T-helper 22 cell (primary cell): ENCODE measurements around the gene GLTP.

Experiments used
- DNase-seq: peaks from one replicate; pipeline ENCODE4 v3.0.0-alpha.2; 2020; ENCODE audit warnings: low read depth

GLTP gene

GRCh38 chr12:109842021-109842420, 38.3 kb downstream of the GLTP start:
- DNase-seq = no peak

DNA sequence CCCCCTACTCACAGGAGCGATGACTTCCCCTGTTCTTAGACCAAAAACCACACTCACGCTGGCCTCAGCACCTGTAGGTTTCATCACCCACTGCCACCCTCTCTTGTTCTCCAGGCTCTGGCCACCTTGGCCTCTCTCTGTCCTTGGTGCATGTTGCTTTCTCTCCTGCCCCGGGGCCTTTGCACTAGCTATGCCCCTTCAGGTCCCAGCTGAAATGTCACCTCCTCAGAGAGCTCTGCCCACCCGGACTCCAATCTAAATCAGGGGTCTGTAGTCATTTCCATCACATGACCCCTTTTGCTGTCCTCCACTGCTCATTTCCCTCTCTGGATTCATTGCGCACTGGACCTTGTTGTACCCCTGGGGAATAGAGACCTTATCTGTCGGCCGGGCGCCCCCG, 39.0 kb downstream of the GLTP start:
- DNase-seq = no peak

GRCh38 chr12:109840305-109841074, 39.9 kb downstream of the GLTP start:
- no peak for DNase-seq

DNA sequence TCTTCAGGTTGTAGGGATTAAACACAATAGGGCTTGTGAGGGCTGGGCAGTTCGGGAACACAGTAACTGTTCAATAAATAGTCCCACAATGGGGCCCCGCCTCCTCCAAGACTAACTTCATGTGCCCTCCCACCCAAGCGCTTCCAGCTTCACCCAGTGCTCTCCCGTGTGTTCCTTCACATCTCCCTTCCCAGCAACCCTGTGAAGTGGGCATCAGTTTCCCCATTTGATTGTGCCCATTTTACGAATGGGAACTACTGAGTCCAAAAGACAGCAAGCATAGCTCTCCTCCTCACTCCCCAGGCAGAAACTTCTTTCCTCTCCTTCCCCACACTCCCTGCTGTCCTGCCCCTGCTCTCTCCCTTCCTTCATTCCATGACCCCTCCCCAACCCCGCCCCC, 40.9 kb downstream of the GLTP start:
- no peak for DNase-seq

DNA sequence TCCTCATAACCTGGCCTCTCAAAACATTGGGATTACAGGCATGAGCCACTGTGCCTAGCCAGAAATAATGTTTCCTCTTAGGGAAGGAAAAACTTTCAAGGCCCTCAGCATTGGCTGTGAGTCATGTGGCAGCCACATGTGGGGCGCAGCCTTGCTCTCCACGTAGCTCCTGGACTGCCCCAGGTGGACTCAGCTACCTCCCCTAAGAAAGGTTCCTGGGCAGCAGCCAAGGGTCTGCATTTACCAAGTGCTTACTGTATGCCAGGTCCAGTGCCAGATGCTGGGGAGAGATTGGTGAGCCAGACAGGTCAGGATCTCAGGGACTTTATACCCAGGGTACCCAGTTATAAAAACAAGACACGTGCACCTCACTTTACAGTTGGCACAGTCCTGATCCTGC, 43.4 kb downstream of the GLTP start:
- no peak for DNase-seq

DNA sequence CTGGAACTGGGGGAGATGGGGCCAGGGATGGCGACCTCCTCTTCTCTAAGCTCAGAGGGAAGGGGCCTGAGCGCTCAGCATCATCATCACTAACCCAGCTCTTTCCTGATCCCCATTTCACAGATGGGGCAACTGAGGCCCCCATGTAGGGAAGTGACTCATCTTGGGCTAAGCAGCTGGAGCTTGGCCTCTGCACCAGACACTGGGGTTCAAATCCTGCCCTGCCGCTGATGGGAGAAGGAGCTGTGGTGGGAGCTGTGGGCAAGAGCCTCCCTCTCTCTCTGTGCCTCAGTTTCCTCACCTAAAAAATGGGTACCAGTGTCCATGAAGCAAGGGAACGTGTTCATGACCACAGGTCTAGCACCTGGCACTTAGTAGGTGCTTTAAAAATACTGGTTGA, 44.5 kb downstream of the GLTP start:
- no peak for DNase-seq

GRCh38 chr12:109833307-109834189, 46.8 kb downstream of the GLTP start, which contains the start of gene TRPV4:
Gene TRPV4 (minus strand): TSS chr12:109833398. CDS start chr12:109814796, 18,602 bp downstream.
- DNase-seq = no peak

GRCh38 chr12:109832541-109833306, 47.6 kb downstream of the GLTP start:
- DNase-seq = no peak

GRCh38 chr12:109831929-109832328, 48.4 kb downstream of the GLTP start:
- no peak for DNase-seq

GRCh38 chr12:109831365-109831764, 49.0 kb downstream of the GLTP start:
- no peak for DNase-seq

DNA sequence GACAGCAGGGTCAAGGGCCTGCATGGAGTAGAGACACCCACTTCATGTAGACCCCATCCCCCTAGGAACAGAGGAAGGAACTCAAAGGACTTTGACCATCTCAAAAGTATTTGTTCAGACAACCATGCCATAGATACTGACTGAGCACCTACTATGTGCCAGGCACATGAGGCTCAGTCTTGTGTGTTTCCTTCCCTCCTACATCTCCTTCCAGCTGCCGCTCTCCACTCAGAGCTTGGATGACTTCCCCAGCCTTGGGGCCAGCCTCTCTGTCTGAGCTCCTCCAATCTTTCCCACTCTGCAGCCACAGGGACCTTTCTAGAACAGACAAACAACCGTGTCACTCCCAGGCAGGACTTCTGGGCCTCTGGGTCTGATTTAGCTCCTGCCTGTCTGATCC, 49.6 kb downstream of the GLTP start:
- no peak for DNase-seq

DNA sequence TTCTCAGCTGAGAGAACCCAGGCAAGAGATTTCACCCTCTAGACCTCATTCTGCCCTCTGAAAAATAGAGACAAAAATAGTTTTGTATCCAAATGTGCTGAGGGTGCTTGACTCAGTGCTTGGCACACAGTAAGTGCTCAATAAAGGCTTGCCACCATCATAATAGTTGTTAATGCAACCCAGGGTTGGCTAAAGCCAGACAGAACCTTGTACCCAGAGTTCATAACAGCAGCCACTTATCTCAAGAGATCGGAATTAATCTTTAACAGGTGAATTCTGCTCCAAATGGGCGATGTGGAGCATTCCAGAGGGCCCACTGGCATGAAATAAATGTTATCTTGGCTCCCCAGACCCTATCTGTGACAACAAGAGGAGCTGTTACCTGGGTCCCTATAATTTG, 50.1 kb downstream of the GLTP start:
- DNase-seq = no peak

DNA sequence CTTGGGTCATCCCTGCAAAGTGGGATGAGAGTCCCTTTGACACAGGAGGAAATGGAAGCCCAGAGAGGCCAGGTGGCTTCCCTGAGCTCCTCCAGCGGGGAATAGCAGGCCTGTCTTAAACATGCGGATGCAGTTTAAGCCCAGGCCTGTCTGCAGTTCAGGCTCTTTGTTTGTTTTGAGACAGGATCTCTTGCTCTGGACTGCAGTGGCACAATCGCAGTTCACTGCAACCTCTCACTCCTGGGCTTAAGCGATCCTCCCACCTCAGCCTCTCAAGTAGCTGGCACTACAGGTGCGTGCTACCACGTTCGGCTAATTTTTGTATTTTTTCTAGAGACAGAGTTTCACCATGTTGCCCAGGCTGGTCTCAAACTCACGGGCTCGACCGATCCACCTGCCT, 50.7 kb downstream of the GLTP start:
- no peak for DNase-seq

DNA sequence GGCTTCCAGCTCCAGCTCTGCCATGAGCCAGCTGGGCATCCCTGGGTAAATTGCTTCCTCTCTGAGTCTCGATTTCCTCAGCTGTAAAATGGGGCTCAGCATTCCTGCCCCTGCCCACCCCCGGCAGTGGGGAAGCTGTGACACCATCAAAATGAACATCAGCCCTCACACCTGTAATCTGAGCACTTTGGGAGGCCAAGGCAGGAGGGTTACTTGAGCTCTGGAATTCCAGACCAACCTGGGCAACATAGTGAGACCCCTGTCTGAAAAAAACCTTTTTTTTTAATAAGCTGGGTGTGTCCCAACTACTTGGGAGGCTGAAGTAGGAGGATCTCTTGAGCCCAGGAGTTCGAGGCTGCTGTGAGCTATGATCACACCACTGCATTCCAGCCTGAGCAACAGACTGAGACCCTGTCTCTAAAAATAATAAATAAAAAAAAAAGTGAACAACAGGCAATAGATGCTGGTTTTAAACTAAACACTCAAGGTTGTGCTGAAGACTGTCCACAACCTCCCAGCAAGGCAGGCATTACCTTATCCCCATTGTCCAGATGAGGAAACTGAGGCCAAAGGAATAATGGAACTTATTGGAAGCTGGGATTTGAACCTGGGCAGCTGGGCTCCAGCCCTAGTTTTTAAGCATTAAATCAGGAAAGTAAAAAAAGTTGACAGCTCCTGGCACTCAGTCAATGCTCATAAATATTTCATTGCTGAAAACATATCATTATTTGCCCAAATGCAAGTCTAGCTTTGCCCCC, 51.4 kb downstream of the GLTP start:
- no peak for DNase-seq

- DNase-seq = no peak
Measured at GRCh38 chr12:109827566-109828550, 52.5 kb downstream of the GLTP start.

DNA sequence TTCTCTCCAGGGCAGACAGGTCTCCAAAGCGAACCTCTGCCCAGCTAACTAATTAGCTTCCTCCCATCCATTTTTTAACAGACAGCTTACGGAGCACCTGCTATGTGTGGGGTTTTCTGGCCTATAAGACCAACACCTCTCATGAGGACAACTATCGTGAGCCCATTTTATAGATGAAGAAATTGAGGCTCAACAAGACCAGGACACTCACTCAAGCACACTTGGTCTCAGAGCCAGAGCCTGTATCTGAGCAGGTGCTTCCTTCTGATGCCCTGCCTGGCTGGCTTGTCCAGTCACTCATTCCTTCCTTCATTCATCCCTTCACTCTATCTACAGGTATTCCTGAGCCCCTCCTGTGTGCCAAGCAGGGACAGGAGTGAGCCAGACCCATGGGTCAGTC, 53.3 kb downstream of the GLTP start:
- DNase-seq = no peak

- no peak for DNase-seq
Measured at GRCh38 chr12:109824731-109825130, 55.6 kb downstream of the GLTP start.

DNA sequence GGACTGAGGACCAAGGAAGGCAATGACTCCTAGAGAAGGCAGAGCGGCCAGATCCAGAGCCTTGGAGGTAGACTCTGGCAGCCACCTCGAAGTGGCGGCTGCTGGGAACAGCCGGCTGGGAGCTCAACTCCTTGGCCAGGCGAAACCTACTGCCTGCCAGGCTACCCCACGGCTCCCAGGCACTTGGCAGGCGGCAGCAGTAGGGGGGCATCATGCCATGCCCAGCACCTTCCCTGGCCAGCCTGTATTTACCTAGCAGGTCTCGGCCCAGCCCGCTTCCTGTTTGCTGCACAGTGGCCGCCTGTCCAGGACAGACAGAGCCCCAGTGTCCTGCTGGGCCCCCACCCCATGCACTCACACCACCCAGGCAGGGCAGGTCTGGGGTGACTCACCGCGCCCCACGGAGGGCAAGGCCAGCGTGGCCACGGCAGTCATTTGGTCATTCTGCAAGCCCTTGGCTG, 57.4 kb downstream of the GLTP start:
- DNase-seq = no peak

- DNase-seq = no peak
Measured at GRCh38 chr12:109822416-109822815, 57.9 kb downstream of the GLTP start.

GRCh38 chr12:109821968-109822367, 58.4 kb downstream of the GLTP start:
- DNase-seq = no peak
